GM12878 (cell line): ENCODE measurements around the gene ATP8A1. TPM values are rescaled to one million over a fixed set of nuclear protein-coding genes. Genes with fewer than 3 reads are reported as not detected.
A peak's percentile ranks its signal among the peaks of the same experiment; 100 is the strongest.

Experiments used
- ATAC-seq: fragments of 200-7000 bp; cut with Tn5 transposase; 3 replicates; pipeline ENCODE4 v1.9.1; 2020; ENCODE audit warnings: mild to moderate bottlenecking, moderate library complexity
- BruUV-seq: library from RNA; stranded (reverse); fragments of 400-500 nt; replicated peaks from 2 replicates; lab custom pipeline; 2021; lab: Mats Ljungman, UMichigan
- CTCF ChIA-PET: fragments of 300-600 bp; sonication (Branson Sonifier 250); formaldehyde crosslinking; extraction: SDS; loops from one replicate; lab custom pipeline; 2021; ENCODE audit warnings: inconsistent platforms; lab: Yijun Ruan, JAX
- POLR2A ChIA-PET: fragments of 350-600 bp; formaldehyde crosslinking; extraction: SDS; loops from one replicate; lab custom pipeline; 2021; ENCODE audit warnings: inconsistent platforms; lab: Charles Lee
- RAD21 ChIA-PET: fragments of 300-600 bp; sonication (Branson Sonifier 250); formaldehyde crosslinking; loops from one replicate; lab custom pipeline; 2023; ENCODE audit warnings: antibody characterized with exemption; ENCODE audit not compliant: unreplicated experiment; lab: Charles Lee
- SMC1A ChIA-PET: fragments of 300-600 bp; sonication (Branson Sonifier 250); formaldehyde crosslinking; loops from one replicate; lab custom pipeline; 2023; ENCODE audit not compliant: unreplicated experiment, uncharacterized antibody; lab: Charles Lee
- DNase-seq: peaks from one replicate; pipeline ENCODE4 v3.0.0-alpha.2; 2011; ENCODE audit warnings: low read depth, low spot score
- FAIRE-seq: peaks from 3 replicates; lab custom pipeline; 2011; peaks lifted over from hg19 to GRCh38; lab: Jason Lieb, UNC
- H2AFZ ChIP-seq: 2 replicates; pipeline ENCODE4 v1.6.0; 2011; ENCODE audit warnings: low read depth, low read length, control low read depth; ENCODE audit not compliant: control insufficient read depth
- H3K27ac ChIP-seq: 2 replicates; pipeline ENCODE4 v1.5.1; 2011; ENCODE audit warnings: control low read depth; ENCODE audit not compliant: control insufficient read depth, insufficient read depth
- H3K27me3 ChIP-seq, 2 experiments: replicated peaks in 1 of 2; 2 replicates each; pipeline versions ENCODE4 v1.6.0 to v1.6.1; 2011; ENCODE audit warnings: low read length in 1 of 2; ENCODE audit not compliant: control insufficient read depth in 2 of 2, insufficient read depth in 2 of 2
- H3K36me3 ChIP-seq, 2 experiments: 2 replicates each; pipeline ENCODE4 v1.5.1; 2011; ENCODE audit warnings: low read length in 1 of 2; ENCODE audit not compliant: control insufficient read depth in 2 of 2, insufficient read depth in 2 of 2
- H3K4me1 ChIP-seq: 2 replicates; pipeline ENCODE4 v1.6.1; 2011; ENCODE audit warnings: mild to moderate bottlenecking, low read length, moderate library complexity, mixed read lengths; ENCODE audit not compliant: control insufficient read depth, insufficient read depth
- H3K4me2 ChIP-seq: 2 replicates; pipeline ENCODE4 v1.6.0; 2011; ENCODE audit warnings: control low read depth; ENCODE audit not compliant: control insufficient read depth, insufficient read depth
- H3K4me3 ChIP-seq: fragments of 200-600 bp; sonication (generic); 2 replicates; pipeline ENCODE4 v1.5.1; 2016
- H3K79me2 ChIP-seq: 2 replicates; pipeline ENCODE4 v1.6.0; 2011; ENCODE audit warnings: low read length; ENCODE audit not compliant: control insufficient read depth, insufficient read depth
- H3K9ac ChIP-seq: 2 replicates; pipeline ENCODE4 v1.8.0; 2011; ENCODE audit warnings: low read length, control low read depth, mixed read lengths; ENCODE audit not compliant: control insufficient read depth, insufficient read depth
- H3K9me3 ChIP-seq: replicated peaks from 3 replicates; pipeline ENCODE4 v1.5.1; 2011; ENCODE audit warnings: mild to moderate bottlenecking, low read length; ENCODE audit not compliant: control insufficient read depth, insufficient read depth
- H4K20me1 ChIP-seq: 2 replicates; pipeline ENCODE4 v1.6.0; 2011; ENCODE audit not compliant: control insufficient read depth, insufficient read depth
- CEBPZ ChIP-seq: fragments of 150-350 bp; IDR thresholded peaks from 2 replicates; pipeline ENCODE4 v1.6.1; 2016; ENCODE audit warnings: low read depth, low read length
- CREM ChIP-seq: IDR thresholded peaks from 2 replicates; pipeline ENCODE4 v1.6.1; 2014; ENCODE audit warnings: antibody characterized with exemption, low read depth
- FOXK2 ChIP-seq: fragments of 450-650 bp; IDR thresholded peaks from 2 replicates; pipeline ENCODE4 v1.6.1; 2017; ENCODE audit warnings: mild to moderate bottlenecking, moderate library complexity
- GATAD2B ChIP-seq: fragments of 450-650 bp; conservative IDR thresholded peaks from 2 replicates; pipeline ENCODE4 v1.6.1; 2017; ENCODE audit warnings: low read depth, mild to moderate bottlenecking, moderate library complexity
- MXI1 ChIP-seq: fragments of 150-350 bp; IDR thresholded peaks from 2 replicates; pipeline ENCODE4 v1.6.1; 2011; ENCODE audit warnings: low read depth, mild to moderate bottlenecking, inconsistent platforms, low read length, improper control_type of control experiment
- PAX5 ChIP-seq: IDR thresholded peaks from 2 replicates; pipeline ENCODE4 v1.6.1; 2011; ENCODE audit warnings: low read depth, low read length, borderline replicate concordance
- POLR2AphosphoS5 ChIP-seq: IDR thresholded peaks from 2 replicates; pipeline ENCODE4 v1.6.1; 2011; ENCODE audit warnings: mild to moderate bottlenecking, low read length, inconsistent platforms
- RB1 ChIP-seq: fragments of 450-650 bp; formaldehyde crosslinking; IDR thresholded peaks from 2 replicates; pipeline ENCODE4 v1.6.1; 2017; ENCODE audit warnings: mild to moderate bottlenecking, borderline replicate concordance
- RUNX3 ChIP-seq: IDR thresholded peaks from 2 replicates; pipeline ENCODE4 v1.6.1; 2012; ENCODE audit warnings: low read length, inconsistent platforms
- TAF1 ChIP-seq: IDR thresholded peaks from 2 replicates; pipeline ENCODE4 v1.6.1; 2011; ENCODE audit warnings: mild to moderate bottlenecking, low read depth, low read length, borderline replicate concordance
- ZSCAN29 ChIP-seq: fragments of 450-650 bp; IDR thresholded peaks from 2 replicates; pipeline ENCODE4 v1.6.1; 2017; ENCODE audit warnings: mild to moderate bottlenecking, moderate library complexity
- WGBS: methylation state at CpG from one replicate; pipeline ENCODE4 v1.1.6; 2016; ENCODE audit warnings: low lambda C conversion rate; ENCODE audit not compliant: insufficient replicate concordance, insufficient coverage; ENCODE audit errors: missing lambda C conversion rate; 5-methylcytosine and 5-hydroxymethylcytosine counted together
- in situ Hi-C: fragments of 300-500 bp; cut with MboI; formaldehyde crosslinking; loops from 9 replicates; pipeline ENCODE4 v1.14.3; 2018; ENCODE audit warnings: mixed read lengths
- intact Hi-C: fragments of 100-400 bp; cut with micrococcal nuclease; formaldehyde crosslinking; loops from one replicate; pipeline ENCODE4 v1.14.2; 2022; ENCODE audit not compliant: unreplicated experiment
- polyA plus RNA-seq, 11 experiments: library from polyadenylated mRNA; depleted of rRNA in 4 of 11; unstranded in 6 of 11; stranded (reverse) in 5 of 11; fragments of >200 nt; fragmentation: Nextera tagmentation in 4 of 11; fragmentation: Illumina TruSeq in 1 of 11; extraction: Ambion mirVana in 4 of 11; extraction: Trizol in 1 of 11; gene quantifications; 1 replicate in 1 of 11; 2 replicates in 10 of 11; pipeline versions ENCODE4 v1.2.1 to v1.2.3, GENCODE V29; 2011 to 2016; ENCODE audit warnings: inconsistent platforms in 2 of 11, missing spikeins in 2 of 11, low read depth in 1 of 11
- total RNA-seq, 4 experiments: library from RNA; depleted of rRNA in 3 of 4; stranded (reverse); fragments of >200 nt in 3 of 4; fragmentation: Illumina TruSeq in 1 of 4; extraction: Trizol in 1 of 4; gene quantifications; 2 replicates each; pipeline versions ENCODE4 v1.2.1 to v1.2.3, GENCODE V29; 2013 to 2021

Gene ATP8A1
- total and polyA plus RNA-seq, 10 of the 15 experiments (the other 5 are each of a cell fraction or from before 2014, with no cell fraction given): 9.0 to 116 (median 37.3) TPM

DNA sequence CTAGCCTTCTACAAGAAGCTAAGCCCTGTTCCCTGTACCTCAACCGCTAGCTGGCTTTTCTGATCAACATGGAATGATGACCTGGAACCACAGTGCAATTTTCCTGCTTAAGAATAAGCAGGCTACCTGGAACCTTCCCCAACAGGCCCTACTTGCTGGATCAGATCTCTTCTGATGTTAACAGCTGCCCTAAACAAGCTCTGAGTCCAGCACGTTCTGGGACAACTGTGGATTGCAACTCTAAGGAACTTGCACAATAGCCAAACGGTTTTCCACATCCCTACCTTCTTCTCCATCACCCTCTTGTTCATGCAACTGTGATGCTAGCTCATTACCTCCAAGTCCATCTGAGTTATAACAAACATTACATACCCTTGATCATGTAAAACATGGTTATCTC lies 19.8 kb downstream of the ATP8A1 start:
- ChIA-PET CTCF (interaction anchor here (1.1 to 14.7 kb wide), 6 partner anchors 6 to 68 kb away, joined by 4 to 113 read pairs (median 6); partner anchors contain the start of gene ATP8A1), POLR2A (interaction anchor here (0.8 to 15.0 kb wide), 4 partner anchors 4 to 19 kb away, joined by 4 to 254 read pairs (median 174); partner anchors contain the start of gene ATP8A1), RAD21 (interaction anchor here (1.5 to 16.5 kb wide), 6 partner anchors 9 to 68 kb away, joined by 7 to 252 read pairs (median 22); partner anchors contain the start of gene ATP8A1), SMC1A (interaction anchor here (0.7 to 20.0 kb wide), 7 partner anchors 5 to 48 kb away, joined by 3 to 478 read pairs (median 11); partner anchors contain the start of gene ATP8A1)
- H3K4me3 ChIP-seq: no peak overlapping the region
- BruUV-seq: no TSS peak
- H3K4me1 ChIP-seq: peaks cover 72% of the 10 kb centered on the region
- peaks cover 0 to 7% of the 10 kb centered on the region in 2 experiments; a peak in 2 of 4 replicates for H3K36me3 ChIP-seq
- in situ Hi-C loops (loop anchor here (25.0 kb wide), 1 partner anchor 1975 kb away; no protein-coding TSS in a partner anchor), intact Hi-C loops (no loop called here)
- FAIRE-seq (no peak), DNase-seq (no peak), ATAC-seq (no peak)
- H3K9me3 ChIP-seq: peaks cover 2% of the 10 kb centered on the region; the same call in 1 of the 3 replicates
- 89% methylated on average over 3 of the region's 3 CpGs for WGBS
- H3K4me2 ChIP-seq: peak overlapping the region; percentile 73
- no peaks in the 10 kb centered on the region for H4K20me1 ChIP-seq
- H2AFZ ChIP-seq: no peak overlapping the region
- peak overlapping the region; percentile 11; the same call in 1 of the 2 replicates for H3K9ac ChIP-seq
- no peak for TF ChIP-seq FOXK2
- TF ChIP-seq MXI1: no peak
- no peak for TF ChIP-seq RUNX3
- no peak for TF ChIP-seq CEBPZ
- TF ChIP-seq GATAD2B: no peak
- no peak for TF ChIP-seq RB1
- no peak for TF ChIP-seq ZSCAN29
- TF ChIP-seq CREM: no peak
- TF ChIP-seq PAX5: no peak
- TF ChIP-seq TAF1: no peak
- TF ChIP-seq POLR2AphosphoS5: no peak
- peak overlapping the region; percentile 98 for H3K27ac ChIP-seq
- peaks cover 93% of the 10 kb centered on the region for H3K79me2 ChIP-seq
- no peaks in the 10 kb centered on the region for H3K27me3 ChIP-seq
